Measurements from ENCODE around the gene STRADA. TPM values are rescaled to one million over a fixed set of nuclear protein-coding genes. Genes with fewer than 3 reads are reported as not detected.
A peak's percentile ranks its signal among the peaks of the same experiment; 100 is the strongest.

Gene STRADA
- total RNA-seq, 3 donors from 2014 or later (not counting 1 experiment from before 2014, with no cell fraction given) = 72.6 to 83.1 (median 78.2) TPM

DNA sequence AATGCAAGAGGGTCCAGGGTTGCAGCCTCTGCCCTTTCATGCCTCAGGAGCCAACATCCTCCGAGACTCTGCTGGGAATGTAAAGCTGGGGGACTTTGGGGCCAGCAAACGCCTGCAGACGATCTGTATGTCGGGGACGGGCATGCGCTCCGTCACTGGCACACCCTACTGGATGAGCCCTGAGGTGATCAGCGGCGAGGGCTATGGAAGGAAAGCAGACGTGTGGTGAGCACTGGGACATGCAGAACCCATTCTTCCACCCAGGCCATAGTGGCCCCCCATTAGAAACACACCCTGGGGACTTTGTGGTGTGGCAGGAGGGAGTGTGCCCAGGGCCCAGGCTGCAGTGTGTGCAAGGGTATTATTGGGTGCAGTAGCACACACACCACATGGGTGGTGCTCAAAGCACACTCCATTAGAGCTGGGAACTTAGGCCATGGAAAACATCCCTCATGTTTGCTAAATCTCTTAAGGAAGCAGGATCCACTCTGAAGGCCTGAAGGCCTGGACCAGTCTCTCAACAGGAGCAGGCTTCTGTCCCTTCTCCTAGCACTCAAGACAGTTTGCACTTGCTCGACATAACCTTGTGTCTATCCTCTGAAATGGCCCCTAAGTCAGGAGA, 49.3 kb downstream of the STRADA start:
- DNase-seq = peak in 1 of 2 donors; percentile 20

DNA sequence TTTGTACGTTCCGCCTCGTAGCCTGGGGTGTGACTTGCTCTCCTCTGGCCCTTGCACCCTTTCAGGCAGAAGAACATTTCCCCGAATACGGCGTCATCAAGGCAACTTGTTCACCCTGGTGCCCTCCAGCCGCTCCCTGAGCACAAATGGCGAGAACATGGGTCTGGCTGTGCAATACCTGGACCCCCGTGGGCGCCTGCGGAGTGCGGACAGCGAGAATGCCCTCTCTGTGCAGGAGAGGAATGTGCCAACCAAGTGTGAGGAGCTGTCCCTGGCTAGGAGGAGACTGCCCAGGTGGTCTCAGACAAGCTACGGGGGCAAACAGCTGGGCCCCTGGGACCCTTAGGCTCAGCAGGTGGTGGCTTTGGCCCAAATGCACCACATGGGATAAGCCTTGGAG, 52.1 kb downstream of the STRADA start:
- DNase-seq (no peak), ATAC-seq (no peak)
- Mint-ChIP-seq H3K4me1 (peaks cover 14 to 19% of the 10 kb centered on the region in 2 donors), H3K27me3 (ENCODE audit: low read depth in 2 of 2) (no peaks in the 10 kb centered on the region), H3K4me3 (no peak overlapping the region), H3K9me3 (no peaks in the 10 kb centered on the region), H3K36me3 (no peaks in the 10 kb centered on the region), H3K27ac (no peak overlapping the region)
- WGBS (ENCODE audit: insufficient coverage) = 97% methylated on average over 14 of the region's 14 CpGs
- Histone ChIP-seq H3K4me3 (ENCODE audit: low read length) (no peak overlapping the region), H3K27me3 (ENCODE audit: control insufficient read depth, insufficient read depth, low read length) (no peaks in the 10 kb centered on the region), H3K36me3 (ENCODE audit: control insufficient read depth, insufficient read depth, low read length) (peaks cover 69% of the 10 kb centered on the region), H3K27ac (ENCODE audit: low read length) (no peak overlapping the region), H3K9me3 (ENCODE audit: control insufficient read depth, insufficient read depth, low read length) (no peaks in the 10 kb centered on the region), H3K4me1 (ENCODE audit: control insufficient read depth, insufficient read depth, low read length) (peaks cover 5% of the 10 kb centered on the region)
- no peak for TF ChIP-seq CTCF (IDR thresholded peaks at IDR 0.05)
- intact Hi-C loops (cut with micrococcal nuclease) = no loop called here

More for the DNA sequence above, 49.3 kb downstream of the STRADA start:
- WGBS (ENCODE audit: insufficient coverage) = 98% methylated on average over 11 of the region's 11 CpGs
- Mint-ChIP-seq H3K9me3 (no peaks in the 10 kb centered on the region), H3K27me3 (ENCODE audit: low read depth in 2 of 2) (no peaks in the 10 kb centered on the region), H3K4me3 (no peak overlapping the region), H3K4me1 (peaks cover 41 to 47% of the 10 kb centered on the region in 2 donors), H3K36me3 (no peaks in the 10 kb centered on the region), H3K27ac (peak overlapping the region; percentile 91 to 97)
- Histone ChIP-seq H3K4me3 (ENCODE audit: low read length) (no peak overlapping the region), H3K27ac (ENCODE audit: low read length) (no peak overlapping the region), H3K27me3 (ENCODE audit: control insufficient read depth, insufficient read depth, low read length) (no peaks in the 10 kb centered on the region), H3K9me3 (ENCODE audit: control insufficient read depth, insufficient read depth, low read length) (no peaks in the 10 kb centered on the region), H3K4me1 (ENCODE audit: control insufficient read depth, insufficient read depth, low read length) (peaks cover 33% of the 10 kb centered on the region), H3K36me3 (ENCODE audit: control insufficient read depth, insufficient read depth, low read length) (peaks cover 71% of the 10 kb centered on the region)
- peak in 1 of 3 donors; percentile 4 for ATAC-seq
- intact Hi-C loops (cut with micrococcal nuclease) = no loop called here
- no peak for TF ChIP-seq CTCF (IDR thresholded peaks at IDR 0.05)

DNA sequence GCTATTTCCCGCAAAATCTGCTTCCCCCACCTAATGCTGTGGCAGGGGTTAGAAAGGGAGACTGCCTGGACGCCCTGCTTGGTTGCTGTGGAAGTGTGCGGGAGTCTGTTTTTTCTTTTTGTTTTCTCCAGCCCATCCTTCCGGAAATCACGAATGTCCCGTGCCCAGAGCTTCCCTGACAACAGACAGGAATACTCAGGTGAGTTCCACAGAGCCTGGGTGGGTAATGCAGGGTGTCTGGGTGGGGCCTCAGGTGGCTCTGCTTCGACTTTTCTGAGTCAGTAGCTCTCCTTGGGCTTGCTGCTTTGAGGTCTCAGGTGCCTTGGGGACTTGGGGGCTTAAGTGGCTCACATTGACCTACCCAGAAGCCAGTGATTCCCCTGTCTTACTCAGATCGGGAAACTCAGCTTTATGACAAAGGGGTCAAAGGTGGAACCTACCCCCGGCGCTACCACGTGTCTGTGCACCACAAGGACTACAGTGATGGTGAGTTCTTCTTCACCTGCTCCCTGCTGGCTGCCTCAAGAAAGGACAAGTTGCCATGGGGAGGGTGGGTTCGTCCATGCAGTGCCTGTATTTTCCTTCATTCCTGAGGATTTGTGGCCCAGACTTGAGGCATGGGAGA, 53.1 kb downstream of the STRADA start:
- H3K4me1 Mint-ChIP-seq = peaks cover 9 to 13% of the 10 kb centered on the region in 2 donors
- no peaks in the 10 kb centered on the region for H3K9me3 Mint-ChIP-seq
- ATAC-seq (no peak), DNase-seq (no peak)
- peaks cover 72% of the 10 kb centered on the region for H3K36me3 ChIP-seq (ENCODE audit: control insufficient read depth, insufficient read depth, low read length)
- 90% methylated on average over 12 of the region's 12 CpGs for WGBS (ENCODE audit: insufficient coverage)
- no peaks in the 10 kb centered on the region for H3K27me3 Mint-ChIP-seq (ENCODE audit: low read depth in 2 of 2)
- no peak overlapping the region for H3K4me3 ChIP-seq (ENCODE audit: low read length)
- H3K27me3 ChIP-seq (ENCODE audit: control insufficient read depth, insufficient read depth, low read length) = no peaks in the 10 kb centered on the region
- TF ChIP-seq CTCF (IDR thresholded peaks at IDR 0.05) = no peak
- H3K4me1 ChIP-seq (ENCODE audit: control insufficient read depth, insufficient read depth, low read length) = no peaks in the 10 kb centered on the region
- H3K27ac ChIP-seq (ENCODE audit: low read length) = no peak overlapping the region
- no peak overlapping the region for H3K4me3 Mint-ChIP-seq
- H3K36me3 Mint-ChIP-seq = no peaks in the 10 kb centered on the region
- no peaks in the 10 kb centered on the region for H3K9me3 ChIP-seq (ENCODE audit: control insufficient read depth, insufficient read depth, low read length)
- intact Hi-C loops (cut with micrococcal nuclease) = no loop called here
- H3K27ac Mint-ChIP-seq = no peak overlapping the region

Data from natural killer cell (primary cell).